Dermis blood vessel endothelial cell (primary cell): ENCODE results near the gene NSD1. TPM values are rescaled to one million over a fixed set of nuclear protein-coding genes. Genes with fewer than 3 reads are reported as not detected.
"Not testable (repeated sequence)": the region's sequence is repeated elsewhere in the genome, so short reads cannot be mapped to it uniquely, and the experiment has no call there.

Experiments
- DNase-seq: peaks from one replicate; pipeline ENCODE4 v3.0.0; 2010
- total RNA-seq: library from RNA; depleted of rRNA; stranded (reverse); fragments of >200 nt; gene quantifications from 2 replicates; pipeline ENCODE4 v1.2.3, GENCODE V29; 2014

NSD1 gene
- total RNA-seq, 1 donor from 2014 or later = 48.7 TPM

DNA sequence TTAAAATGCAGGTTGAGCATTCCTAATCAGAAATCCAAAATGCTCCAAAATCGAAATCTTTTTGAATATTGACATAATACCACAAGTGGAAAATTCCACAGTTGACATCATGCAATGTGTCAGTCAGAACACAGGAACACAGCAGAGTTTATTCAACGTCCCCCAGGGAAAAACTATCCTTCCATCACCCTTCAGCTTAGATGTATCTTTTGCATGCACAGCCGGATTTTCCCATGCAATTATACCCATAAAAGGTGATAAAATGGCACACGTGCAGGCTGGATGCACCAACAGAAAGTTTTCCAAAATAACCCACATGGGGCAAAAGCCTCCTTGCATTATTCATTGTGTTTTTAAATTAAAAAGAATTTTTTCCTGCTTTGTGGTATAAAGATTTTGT lies 98.8 kb downstream of the NSD1 start:
- no peak for DNase-seq

DNA sequence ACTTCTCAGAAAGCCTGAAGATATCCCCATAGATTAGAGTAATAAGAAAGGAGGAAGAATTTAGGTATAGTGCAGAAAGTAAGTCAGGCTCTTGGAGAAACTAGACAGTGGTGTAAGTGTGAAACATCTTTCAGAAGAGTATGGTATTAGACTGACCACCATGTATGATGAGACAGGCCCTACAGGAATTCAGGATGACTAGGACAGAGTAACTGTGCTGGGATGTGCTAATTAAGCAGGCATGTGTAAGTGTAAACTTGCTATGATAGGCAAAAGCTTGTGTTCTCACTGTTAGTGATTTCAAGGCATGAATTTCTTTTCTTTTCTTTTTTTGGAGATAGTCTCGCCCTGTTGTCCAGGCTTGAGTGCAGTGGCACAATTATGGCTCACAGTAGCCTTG lies 99.2 kb downstream of the NSD1 start:
- no peak for DNase-seq

DNA sequence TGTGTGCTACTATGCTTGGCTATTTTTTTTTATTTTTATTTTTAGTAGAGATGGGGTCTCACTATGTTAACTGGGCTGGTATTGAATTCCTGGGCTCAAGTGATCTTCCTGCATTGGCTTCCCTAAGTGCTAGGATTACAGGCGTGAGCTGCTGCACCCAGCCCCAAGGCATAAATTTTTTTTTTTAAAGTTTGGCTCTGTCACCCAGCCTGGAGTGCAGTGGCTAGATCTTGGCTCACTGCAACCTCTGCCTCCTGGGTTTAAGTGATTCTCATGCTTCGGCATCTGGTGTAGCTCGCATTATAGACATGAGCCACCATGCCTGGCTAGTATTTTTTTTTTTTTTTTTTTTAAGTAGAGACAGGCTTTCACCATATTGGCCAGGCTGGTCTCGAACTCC lies 99.6 kb downstream of the NSD1 start:
- no peak for DNase-seq

GRCh38 chr5:177233802-177234201 lies 100.2 kb downstream of the NSD1 start:
- no peak for DNase-seq

GRCh38 chr5:177234841-177235240 lies 101.3 kb downstream of the NSD1 start:
- DNase-seq = no peak

GRCh38 chr5:177241768-177242167 lies 108.2 kb downstream of the NSD1 start:
- DNase-seq = no peak

DNA sequence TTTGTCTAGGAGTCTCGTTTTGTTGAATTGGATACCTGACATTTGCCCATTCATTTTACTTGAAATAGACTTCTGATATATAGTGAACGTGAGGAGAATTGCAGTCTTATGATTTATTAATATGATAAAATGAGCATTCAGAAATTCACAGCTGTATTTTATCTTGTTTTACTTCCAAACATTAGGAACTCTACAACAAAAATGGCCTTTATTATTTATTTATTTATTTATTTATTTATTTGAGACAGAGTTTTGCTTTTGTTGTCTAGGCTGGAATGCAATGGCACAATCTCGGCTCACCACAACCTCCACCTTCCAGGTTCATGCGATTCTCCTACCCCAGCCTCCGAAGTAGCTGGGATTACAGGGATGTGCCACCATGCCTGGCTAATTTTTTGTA lies 108.7 kb downstream of the NSD1 start:
- DNase-seq = no peak

DNA sequence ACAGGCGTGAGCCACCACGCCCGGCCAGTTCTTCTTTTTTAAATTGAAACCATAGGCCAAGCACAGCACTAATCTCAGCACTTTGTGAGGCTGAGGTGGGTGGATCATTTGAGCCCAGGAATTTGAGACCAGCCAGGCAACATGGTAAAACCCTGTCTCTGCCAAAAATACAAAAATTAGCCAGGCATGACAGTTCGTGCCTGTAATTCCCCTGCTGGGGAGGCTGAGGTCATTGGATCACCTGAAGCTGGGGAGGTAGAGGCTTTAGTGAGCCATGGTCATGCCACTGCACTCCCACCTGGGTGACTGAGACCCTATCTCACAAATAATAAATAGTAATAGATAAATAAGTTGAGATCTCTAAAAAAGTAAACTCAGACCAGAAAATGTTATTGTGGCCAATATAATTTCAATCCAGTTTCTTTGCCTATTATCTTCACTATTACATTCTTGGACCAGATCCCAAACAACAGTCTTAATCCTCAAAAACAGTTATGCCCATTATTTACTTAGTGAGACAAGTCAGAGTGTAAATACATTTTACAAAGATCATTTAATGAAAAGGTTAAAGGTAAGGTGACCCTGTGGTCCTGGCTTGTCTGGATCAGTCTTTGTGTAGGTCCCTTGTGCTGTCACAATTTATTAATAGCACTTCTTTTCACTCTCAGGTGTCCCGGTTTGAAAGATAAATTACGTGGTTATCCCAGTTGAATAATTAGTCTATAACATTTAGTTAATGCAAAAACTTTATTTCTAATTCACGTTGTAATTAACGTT lies 116.4 kb downstream of the NSD1 start:
- no peak for DNase-seq

DNA sequence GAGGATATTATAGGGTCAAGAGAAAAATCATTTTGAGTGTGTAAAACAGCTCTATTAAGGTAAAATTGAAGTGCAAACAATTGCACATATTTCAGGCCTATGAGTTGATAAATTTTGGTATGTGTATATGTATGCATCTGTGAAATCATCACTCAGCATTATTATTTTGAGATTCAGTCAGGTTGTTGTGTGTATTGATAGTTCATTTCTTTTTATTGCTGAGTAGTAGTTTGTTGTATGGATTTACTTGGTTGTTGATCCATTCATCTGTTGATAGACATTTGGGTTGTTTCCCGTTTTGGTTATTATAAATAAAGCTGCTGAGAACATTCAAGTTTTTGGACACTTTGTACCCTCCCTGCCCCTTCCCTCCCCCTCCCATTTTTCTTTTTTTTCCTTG lies 119.7 kb downstream of the NSD1 start:
- DNase-seq = no peak

GRCh38 chr5:177256296-177256695 lies 122.7 kb downstream of the NSD1 start:
- no peak for DNase-seq

DNA sequence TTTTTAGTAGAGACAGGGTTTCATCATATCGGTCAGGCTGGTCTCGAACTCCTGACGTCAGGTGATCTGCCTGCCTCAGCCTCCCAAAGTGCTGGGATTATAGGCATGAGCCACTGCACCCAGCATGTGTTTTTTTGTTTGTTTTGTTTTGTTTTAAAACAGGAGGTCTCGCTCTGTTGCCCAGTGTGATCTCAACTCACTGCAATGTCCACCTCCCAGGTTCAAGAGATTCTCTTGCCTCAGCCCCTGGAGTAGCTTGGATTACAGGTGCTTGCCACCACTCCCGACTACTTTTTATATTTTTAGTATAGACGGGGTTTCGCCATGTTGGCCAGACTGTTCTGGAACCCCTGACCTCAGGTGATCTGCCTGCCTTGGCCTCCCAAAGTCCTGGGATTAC lies 125.1 kb downstream of the NSD1 start:
- DNase-seq = not testable (repeated sequence)

GRCh38 chr5:177260961-177261360 lies 127.4 kb downstream of the NSD1 start:
- DNase-seq = no peak

DNA sequence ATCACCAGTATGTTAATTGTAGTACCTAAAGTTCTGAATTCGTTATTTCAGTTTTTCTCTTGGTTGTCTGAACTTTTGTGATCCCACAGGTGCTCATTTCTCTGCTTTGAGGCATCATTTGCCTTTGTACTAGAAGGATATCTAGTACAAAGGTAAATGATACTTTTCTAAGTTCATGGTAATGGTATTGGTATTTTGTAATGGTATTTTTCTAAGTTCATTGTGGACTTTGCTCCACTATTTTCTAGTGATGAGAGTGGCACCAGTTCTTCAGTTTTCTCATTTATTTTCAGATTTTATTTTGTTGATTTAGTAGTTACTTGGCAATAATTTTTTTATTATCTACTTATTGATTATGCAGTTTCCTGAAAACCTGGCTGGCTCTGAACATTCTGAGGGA lies 127.9 kb downstream of the NSD1 start:
- DNase-seq = no peak

GRCh38 chr5:177264178-177264577 lies 130.6 kb downstream of the NSD1 start:
- no peak for DNase-seq

- DNase-seq = no peak
Measured at GRCh38 chr5:177265395-177265794, 131.8 kb downstream of the NSD1 start.

DNA sequence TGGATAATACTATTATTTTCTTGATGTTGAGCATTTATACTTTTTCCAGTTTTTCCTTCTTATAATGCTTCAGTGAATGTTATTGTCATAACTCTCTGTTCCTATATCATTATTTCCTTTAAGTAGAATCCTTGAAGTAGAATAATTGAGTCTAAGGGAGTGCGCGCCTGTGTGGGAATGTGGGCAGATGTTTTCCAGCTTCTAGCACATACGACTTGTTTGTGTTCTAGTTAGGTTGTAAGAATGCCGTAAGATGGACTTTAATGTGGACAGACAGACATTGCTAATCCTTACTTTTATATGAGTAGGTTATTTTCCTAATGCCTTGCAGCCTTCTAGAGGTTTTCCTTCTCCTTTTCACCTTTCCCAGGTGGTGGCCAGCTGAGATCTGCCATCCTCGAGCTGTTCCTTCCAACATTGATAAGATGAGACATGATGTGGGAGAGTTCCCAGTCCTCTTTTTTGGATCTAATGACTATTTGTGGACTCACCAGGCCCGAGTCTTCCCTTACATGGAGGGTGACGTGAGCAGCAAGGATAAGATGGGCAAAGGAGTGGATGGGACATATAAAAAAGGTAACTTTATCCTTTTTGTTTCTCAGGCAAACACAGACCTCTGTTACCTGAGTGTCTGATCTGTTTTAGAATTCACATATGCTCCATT lies 135.8 kb downstream of the NSD1 start:
- DNase-seq = no peak

DNA sequence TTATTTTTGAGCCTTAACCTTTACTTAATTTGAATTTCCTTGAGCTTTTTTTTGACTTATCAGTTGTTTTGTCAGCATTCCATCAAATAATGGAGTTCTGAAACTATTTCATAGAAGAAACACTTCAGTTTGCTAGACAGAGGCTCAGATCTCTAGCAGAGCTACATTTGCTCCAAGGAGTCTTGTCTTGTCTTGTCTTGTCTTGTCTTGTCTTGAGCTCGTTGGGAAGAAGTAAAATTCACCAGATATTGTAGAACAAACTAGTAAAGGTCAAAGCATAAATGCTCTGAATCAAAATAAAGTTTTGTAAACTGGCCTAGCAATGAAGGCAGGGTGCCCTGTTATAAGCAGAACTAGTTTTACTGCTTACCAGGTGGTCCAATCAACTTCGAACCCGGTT lies 136.4 kb downstream of the NSD1 start:
- DNase-seq = no peak

- DNase-seq = no peak
Measured at GRCh38 chr5:177270653-177271052, 137.1 kb downstream of the NSD1 start.

- DNase-seq = no peak
Measured at GRCh38 chr5:177271113-177271512, 137.5 kb downstream of the NSD1 start.

GRCh38 chr5:177275883-177276282 lies 142.3 kb downstream of the NSD1 start:
- DNase-seq = no peak

GRCh38 chr5:177276886-177277285 lies 143.3 kb downstream of the NSD1 start:
- DNase-seq = peak; percentile 68

- DNase-seq = no peak
Measured at GRCh38 chr5:177288191-177288590, 154.6 kb downstream of the NSD1 start.

DNA sequence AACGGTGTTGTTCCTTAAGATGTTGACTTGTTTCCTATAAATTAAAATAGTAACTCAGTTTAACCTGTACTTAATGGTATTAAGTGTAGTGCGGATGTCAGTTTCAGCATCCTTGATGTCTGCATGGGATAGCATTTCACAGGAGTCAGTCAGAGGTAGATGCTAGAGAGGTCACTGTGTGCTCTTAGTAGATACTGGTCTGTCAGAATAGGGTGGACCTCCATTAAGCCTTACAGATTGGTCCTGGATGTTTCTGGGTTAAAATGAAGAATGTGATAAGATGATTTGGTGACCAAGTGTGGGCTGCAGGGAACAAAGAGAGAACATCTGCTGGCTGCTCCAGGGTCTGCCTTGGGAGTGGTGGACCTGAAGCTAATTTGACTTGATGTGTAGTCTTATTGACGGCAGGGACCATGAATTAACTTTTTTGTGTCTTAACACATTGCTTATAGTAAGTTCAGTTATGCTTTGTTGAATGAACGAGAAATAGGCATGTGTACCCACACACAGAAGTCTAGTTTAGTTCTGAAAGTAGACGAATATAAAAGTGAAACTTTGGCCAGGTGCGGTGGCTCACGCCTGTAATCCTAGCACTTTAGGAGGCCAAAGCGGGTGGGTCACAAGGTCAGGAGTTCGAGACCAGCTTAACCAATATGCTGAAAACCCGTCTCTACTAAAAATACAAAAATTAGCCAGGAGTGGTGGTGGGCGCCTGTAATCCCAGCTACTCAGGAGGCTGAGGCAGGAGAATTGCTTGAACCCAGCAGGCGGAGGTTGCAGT lies 157.4 kb downstream of the NSD1 start:
- DNase-seq = no peak

DNA sequence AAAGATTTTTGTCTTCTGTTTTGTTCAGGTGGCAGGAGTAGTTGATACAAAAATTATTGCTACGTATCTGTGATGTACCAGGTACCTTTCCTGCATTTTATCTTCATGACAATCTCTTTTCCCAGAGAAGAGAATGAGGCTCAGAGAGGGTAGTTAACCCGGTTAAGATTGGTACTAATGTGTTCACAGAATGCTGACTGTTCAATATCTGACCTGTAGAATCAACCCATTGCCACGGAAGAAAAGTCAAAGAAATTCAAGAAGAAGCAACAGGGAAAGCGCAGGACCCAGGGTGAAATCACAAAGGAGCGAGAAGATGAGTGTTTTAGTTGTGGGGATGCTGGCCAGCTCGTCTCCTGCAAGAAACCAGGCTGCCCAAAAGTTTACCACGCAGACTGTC lies 158.2 kb downstream of the NSD1 start:
- DNase-seq = no peak
